Measurements from ENCODE around the gene LDHD.
A peak's percentile ranks its signal among the peaks of the same experiment; 100 is the strongest.

Gene LDHD

DNA sequence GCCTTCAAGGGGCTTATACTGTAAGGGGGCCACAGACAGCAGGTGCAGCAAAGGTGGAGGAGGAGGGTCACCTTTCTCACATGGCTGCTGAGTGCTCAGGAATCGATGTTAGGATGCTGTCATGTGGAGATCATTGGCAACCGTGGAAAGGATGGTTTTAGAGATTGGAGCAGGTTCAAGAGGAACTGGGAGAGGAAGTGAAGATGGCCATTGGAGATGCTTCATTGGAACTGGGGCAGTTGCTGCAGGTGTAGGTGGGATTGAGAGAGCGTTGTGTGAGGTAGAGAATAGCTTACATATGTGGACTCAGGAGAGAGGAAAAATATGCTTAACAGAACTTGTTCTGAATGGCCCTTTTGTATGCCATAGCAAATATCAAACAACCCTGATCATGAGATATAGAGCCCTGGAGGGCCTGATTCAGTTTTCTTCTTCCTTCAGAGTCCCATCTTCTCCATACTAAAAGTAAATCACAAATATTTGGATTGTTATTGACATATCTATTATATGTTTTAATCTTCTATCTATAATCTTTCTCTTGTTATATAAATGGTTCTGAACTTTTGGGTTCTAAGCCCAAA, 40.8 kb downstream of the LDHD start:
- DNase-seq = no peak

DNA sequence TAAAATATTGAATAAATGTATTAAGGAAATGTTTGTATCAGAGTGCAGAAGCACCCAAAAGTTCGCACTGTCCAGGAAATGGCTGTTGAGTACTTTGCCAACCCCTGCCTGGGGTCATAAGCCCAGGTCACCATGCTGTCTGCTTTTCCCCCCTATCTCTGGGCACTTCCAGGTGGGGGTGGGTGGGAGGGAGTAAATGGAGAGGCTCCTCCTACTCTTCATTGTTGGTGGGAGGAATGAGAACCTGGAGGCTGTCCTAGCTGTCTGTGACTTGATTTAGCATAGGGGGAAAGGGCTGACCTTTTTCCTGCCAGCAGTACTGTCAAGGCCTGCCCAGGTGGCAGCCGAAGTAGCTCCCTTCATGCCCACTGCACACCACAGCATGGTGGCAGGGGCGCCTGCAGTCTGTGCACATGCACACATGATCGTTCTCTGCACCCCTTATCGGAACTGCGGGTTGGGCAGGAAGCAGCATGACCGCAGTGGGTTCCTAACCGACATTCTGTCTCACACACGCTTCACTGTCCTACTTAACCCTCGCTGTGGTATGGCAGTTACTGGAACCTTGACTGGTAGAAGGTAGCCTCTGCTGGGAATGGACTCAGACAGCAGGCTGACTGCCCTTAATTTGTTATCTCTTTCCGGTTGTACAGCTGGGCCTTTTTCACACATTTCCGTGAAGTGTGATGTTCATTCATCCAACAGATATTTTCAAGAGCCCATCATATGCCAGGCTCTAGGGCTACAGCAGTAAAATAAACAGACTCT, 41.5 kb downstream of the LDHD start:
- DNase-seq = peak; percentile 73

DNA sequence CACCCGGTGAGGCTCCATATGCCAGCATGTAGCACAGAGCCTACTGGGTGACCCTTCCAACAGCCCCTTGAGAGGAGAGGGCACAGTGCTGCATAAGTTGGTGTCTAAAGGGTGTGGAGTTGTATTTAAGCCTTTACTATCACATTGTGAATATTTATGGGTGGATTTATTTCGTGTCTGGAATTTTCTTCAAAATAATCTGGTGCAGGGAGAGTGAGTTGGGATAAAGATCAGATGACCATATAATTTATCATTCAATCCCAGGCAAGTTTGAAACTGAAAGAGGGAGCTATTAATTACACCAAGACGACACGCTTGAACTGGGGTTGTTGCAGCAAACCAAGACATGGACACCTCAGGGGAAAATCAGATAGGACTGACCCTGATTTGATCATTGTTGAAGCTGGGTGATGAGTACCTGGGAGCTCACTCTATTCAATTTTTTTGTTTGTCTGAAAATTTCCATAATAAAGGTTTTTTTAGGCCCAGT, 42.2 kb downstream of the LDHD start:
- DNase-seq = no peak

DNA sequence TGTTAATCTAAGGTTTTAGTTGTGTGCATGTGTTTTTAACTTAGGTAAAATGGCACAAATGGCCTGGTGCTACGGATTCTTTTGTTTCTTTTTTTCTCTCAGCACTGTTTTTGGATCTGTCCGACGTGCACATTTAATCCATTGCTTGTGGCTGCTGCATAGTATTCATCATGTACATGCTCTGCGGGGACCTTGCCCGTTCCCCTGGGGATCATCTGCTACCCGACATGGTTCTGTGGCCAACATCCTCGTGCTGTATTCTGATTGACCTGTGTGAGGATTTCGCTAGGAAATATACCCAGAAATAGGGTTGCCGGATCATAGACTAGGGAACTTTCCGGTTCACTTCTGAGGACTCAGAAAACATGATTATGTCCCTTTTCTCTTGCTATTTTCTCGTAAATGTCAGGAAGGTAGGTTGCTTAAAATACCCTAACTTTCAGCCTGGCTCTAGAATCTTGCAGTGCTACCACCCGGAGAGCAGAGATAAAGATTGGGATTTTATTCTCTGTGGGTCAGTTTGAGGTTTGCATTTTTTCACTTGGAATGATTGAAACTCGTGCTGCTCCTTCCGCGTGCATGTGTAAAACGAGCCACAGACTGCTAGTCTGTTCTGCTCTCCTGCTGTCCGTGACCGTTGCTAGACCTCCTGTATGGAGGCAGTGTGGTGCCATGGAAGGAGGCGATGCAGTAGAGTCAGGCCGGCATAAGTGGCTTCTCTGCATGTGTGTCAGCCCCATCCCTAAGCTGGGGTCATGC, 42.9 kb downstream of the LDHD start:
- DNase-seq = no peak

DNA sequence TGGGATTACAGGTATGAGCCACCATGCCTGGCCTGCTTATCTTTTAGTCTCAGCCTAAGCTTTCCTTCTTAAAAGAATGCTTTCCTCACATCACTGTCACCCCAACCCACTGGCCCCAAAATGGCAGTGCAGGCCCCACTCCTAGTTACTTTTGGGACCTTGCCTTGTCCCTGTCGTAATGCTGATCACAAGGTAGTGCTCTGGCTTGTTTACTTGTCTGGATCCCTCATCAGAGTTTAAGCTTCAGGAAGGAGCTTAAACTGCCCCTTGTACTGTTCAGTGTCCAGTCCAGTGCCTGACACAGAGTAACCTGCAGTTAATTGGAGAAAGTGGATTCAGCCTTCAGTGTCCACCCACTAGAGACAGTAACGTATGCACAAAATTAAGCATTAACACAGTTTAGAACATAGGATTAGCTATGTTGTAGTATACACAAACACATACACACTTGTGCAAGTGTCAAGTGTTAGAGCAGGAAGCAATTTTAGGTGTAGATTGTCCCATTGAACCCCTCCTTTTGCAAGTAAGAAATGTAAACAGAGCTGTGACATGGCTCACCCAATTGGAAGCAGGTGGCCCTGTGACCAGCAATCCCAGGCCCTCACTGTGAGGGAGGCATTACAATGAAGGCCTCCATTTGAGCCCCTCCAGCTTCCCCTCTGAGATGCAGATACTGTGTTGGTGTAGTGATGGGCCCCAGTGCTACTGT, 44.2 kb downstream of the LDHD start:
- DNase-seq = no peak

DNA sequence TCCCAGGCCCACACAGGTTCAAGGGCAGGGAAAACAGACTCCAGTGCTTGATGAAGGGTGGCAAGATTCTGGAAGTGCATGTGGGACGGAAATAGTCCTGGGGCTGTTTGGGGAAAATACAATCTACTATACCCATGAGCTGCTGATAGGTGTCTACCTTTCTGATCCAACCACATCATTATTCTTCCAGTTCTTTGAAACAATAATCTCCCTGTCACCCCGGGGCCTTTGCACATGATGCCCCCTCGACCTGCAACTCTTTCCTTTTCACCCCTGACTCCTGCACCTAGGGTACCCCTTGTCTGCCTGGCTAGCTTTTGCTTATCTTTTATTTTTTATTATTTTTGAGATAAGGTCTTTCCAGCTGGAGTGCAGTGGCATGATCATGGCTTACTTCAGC, 45.0 kb downstream of the LDHD start:
- DNase-seq = no peak

DNA sequence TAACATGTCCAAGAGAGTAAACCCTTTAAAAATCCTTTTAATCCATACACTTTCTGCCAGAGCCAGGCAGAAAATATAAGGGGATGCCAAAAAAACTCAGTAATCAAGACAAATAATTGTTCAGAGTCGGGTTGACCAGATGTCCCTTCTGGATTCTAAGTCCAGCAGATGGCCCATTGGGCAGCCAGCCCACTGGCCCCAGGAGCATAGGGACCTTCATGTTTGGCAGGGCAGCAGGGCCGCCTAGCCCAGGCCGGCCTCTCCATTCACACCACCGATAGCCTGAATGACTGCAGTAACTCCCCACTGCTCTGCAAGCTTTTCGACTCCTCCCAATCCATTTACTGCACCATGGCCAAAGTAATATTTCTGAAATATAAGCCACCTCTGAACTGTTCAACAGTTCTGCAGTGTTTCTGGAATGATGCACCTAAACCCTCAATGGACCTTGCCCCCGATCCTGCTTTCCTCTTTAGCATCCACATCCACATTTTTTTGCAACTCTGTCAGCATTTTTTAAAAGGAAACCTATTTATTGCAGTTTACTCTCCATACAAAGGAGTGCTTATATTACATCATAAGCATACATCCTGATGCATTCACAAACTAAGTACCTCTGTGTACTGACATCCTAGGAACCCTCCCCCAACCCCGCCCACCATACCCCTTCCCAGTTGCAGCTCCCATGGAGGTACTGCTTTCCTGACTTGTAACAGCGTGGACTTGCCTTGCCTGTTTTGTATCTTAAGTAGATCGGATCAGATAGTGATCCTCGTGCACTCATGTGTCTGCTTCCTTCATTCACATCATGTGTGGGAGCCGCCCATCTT, 46.4 kb downstream of the LDHD start:
- DNase-seq = no peak

DNA sequence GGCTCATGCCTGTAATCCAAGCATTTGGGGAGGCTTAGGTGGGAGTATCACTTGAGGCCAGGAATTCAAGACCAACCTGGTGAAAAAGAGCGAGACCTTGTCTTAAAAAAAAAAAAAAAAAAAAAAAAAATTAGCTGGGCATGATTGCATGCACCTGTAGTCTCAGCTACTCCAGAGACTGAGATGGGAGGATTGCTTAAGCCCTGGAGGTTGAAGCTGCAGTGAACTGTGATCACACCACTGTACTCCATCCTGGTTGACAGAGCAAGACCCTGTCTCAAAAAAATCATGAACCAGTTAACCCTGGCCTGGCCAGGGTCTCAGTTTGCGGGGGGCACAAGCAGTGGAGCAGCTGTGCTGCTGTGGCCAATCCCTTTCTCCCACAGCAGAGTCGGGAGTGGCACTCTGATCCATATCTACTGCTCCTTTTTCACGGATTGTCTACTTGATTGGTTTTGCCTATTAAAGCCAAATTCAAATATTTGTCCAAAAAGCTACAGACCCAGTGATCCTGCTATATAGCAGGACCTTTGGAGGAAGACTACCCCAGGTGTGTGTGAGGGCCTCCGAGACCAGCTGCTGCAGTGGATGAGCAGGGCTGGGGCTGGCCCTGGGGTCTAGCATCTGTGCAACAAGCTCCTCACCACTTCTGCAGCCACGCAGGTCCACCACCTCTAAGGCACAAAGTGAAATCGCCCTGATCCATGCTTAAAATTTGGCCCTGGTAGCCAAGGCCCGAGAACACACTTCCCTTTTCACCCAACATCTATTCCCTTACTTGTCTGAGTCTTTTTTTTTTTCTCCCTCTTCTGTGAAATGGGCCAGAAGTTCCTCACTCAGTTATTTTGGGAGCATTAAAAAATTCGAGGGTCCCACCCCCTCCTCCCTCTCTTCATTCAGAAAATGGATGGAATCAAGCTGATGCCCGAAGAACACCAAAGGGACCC, 48.2 kb downstream of the LDHD start:
- DNase-seq = no peak

DNA sequence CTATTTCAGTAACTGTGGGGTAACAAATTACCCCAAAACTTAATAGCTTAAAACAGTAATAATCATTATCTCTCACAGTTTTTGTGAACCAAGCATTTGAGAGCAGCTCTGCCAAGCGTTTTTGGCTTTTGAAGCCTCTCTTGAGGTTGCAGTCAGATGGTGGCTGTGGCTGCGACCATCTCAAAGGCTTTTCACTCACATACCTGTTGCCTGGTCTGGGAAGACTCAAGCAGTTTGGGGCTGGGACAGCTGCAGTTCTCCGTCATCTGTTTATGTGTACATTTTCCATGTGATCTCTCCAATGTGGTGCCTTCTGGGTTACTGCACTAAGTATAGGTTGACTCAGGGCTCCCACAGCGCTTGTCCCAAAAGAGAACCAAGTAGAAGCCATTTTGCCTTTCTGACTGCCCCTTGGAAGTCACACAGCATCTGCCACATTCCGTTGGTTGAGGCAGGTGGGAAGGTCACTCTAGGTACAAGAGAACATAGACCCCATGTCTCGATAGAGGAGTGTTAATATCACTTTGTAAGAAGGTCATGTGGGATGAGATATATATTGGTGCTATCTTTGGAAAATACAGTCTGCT, 49.6 kb downstream of the LDHD start:
- DNase-seq = no peak

DNA sequence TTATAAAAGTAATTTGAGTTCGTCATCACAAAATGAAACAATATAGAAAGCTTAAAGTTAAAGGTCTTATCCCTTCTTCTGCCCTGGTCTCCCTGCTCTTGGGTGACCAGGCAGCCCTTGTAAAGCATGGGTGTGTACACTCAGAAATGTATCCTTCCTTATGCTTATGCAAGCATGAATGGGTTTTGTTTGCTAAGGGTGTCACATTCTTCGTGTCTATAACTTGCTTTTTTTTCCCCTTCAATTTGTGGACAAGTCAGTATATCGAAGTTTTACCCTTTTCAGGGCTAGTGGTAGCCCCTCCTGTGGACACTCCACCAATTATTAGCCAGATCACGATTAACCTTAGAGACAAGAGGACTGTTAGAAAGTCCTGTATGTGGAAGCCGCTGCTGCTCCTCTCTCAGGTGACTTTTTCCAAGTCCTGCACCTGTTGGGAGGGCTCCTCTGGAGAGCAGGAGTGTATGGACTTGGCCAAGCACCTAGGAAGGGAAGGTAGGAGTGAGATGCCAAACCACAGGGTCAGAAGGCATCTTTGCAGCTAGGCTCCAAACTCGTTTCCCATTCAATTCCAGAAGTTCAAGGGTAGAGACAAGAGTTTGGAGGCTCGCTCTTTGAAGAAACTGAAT, 50.9 kb downstream of the LDHD start:
- DNase-seq = no peak

DNA sequence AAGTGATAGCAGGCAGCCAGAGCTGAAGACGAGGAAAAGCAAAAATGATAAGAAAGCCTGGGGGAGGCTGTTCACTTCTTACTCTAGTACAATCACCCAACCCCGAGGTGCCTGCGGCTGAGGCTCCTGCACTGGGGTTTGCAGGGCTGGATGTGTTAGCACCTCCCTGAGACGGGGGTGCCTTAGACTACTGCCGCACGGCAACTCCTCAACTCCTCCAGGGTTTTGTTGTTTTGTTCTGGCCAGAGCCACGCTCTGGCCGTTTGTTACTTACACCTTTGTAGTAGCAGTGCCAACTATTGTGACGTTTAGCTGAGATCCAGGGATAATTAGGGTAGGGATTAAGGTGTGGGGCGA, 51.5 kb downstream of the LDHD start:
- peak; percentile 9 for DNase-seq

DNA sequence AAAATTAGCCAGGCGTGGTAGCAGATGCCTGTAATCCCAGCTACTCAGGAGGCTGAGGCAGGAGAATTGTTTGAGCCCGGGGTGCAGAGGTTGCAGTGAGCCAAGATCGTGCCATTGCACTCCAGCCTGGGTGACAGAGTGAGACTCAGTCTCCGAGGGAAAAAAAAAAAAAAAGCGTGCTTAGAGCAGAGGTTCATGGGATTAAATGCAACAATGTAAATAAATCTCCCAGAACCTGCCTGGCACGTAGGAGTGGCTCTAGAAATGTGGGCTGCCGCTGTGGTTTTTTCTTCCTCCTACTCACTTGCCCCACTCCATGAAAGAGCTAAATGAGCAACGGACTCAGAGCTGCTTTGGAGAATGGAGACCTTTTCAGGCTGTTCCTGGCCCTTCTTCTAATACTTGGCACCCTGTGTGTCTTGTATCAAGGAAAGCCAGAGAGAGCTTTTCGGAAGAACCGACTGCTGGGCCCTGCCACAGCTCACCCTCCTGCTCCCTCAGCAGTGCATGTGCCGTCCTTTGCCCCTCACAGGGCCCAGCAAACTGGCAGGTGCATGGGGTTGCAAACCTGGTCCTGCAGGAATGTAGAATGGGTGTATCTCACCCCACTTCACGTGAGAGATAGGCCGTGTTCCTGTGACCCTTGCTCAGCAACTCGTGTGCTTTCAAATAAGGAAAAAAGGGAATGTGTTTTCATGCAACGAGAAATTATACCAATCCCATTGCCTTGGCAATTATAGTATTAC, 52.0 kb downstream of the LDHD start:
- DNase-seq = no peak

DNA sequence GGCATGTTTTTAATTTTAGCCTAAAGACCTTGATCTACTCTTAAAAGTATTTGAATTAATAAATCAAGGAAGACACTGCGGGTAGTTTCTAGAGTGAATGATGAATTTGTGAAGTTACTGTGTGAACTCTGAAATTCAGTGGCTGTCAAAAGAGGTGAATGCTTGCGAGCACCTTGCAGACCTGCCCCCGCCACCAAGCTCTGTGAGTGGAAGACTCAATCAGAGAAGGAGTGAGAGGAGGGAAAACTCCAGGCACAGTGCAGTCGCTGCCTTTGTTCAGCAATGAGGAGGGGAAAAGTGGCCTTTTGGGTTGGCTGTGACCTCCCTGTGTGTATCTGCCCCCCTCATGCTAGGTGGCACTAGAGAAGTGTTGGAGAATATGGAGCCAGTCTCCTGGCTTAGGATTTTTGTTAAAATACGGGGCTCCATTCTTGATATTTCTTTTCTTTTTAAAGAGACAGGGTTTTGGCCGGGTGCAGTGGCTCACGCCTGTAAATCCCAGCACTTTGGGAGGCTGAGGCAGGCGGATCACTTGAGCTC, 53.0 kb downstream of the LDHD start:
- DNase-seq = no peak

DNA sequence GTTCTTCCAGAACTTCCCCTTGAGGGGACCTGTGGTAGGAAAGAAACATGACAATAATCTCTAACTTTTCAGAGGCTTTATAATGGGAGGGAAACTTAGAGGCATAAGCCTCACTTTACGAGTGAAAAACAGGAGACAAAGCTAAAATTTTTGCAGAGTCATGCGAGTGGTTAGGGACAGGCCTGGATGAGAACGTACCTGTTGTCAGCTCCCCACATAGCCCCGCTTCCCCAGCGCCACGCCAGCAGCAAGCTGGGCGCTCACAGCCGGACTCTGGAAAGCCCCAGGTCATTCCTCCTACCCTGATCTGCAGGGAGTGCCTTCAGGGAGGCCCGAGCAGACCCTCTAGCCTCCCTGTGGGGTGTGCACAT, 53.6 kb downstream of the LDHD start:
- no peak for DNase-seq

DNA sequence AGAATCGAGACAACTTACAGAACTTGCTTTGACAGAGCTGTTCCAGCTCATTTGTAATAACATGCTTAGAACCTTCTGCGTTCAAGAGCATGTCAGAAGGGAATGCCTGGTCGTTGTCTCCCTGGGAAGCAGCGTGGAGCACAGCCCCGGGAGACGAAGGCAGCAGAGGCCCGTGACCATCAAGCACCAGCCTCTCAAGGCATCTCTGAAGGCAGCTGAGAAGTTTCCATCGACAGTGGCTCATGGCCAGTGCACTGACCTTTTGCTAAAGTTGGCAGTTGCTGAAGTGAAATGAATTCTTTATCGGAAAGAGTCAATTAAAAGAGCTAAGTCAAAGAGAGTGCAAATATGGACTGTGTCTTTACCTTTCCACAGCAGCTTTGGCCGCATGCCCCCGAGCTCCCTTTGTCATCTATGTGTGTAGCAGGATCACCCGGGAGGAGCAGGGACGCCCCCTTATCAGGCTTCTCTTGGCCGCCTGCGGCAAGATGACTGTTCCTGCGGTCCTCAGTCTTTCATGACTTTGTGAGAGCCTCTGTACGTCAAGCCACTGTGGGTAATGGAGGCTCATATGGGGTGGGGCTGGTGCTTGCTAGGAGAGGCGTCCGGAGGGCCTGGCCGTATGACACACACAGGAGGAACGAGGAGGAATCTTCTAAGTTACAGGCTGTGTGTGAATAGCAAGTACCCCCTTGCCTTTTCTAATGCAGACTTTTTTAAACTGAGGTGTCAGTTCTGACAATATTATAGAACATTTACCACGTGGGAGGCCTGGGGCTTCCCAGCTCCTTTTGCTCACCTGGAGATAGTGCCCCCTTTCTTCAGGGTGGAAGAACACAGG, 54.2 kb downstream of the LDHD start:
- no peak for DNase-seq
